T-cell (primary cell): Measurements from ENCODE around the gene ENTHD1. TPM values are rescaled to one million over a fixed set of nuclear protein-coding genes. Genes with fewer than 3 reads are reported as not detected.

ENCODE experiments used
- ATAC-seq, 4 experiments: fragments of 200-7000 bp in 3 of 4; fragments of 150-1000 bp in 1 of 4; cut with Tn5 transposase; replicated peaks in 1 of 4; 1 replicate in 3 of 4; 2 replicates in 1 of 4; pipeline ENCODE4 v1.10.0; 2021; ENCODE audit warnings: moderate library complexity in 3 of 4, mild to moderate bottlenecking in 2 of 4, moderate number of reproducible peaks in 1 of 4
- CTCF ChIA-PET, 2 donors: fragments of 300-600 bp; sonication (Branson Sonifier 250); formaldehyde crosslinking; loops; one replicate each; lab custom pipeline; 2022; ENCODE audit warnings: antibody characterized with exemption in 2 of 2; lab: Charles Lee
- POLR2A ChIA-PET, 2 donors: fragments of 300-600 bp; sonication (Branson Sonifier 250); formaldehyde crosslinking; loops; one replicate each; lab custom pipeline; 2022; ENCODE audit warnings: antibody characterized with exemption in 2 of 2; lab: Charles Lee
- DNase-seq, 35 experiments: peaks; one replicate each; pipeline versions ENCODE4 v3.0.0 to v3.0.0-alpha.2; 2013 to 2023
- H3K27ac ChIP-seq: one replicate; pipeline ENCODE4 v1.5.1; 2013; ENCODE audit warnings: low read length
- H3K27me3 ChIP-seq, 2 experiments: replicated peaks in 1 of 2; 1 replicate in 1 of 2; 2 replicates in 1 of 2; pipeline versions ENCODE4 v1.6.1 to v1.7.0; 2013; ENCODE audit warnings: low read length in 1 of 2, mixed read lengths in 1 of 2; ENCODE audit not compliant: control insufficient read depth in 2 of 2, insufficient read depth in 2 of 2; ENCODE audit errors: extremely low read depth in 1 of 2
- H3K36me3 ChIP-seq, 2 donors: 1 replicate in 1 of 2; 2 replicates in 1 of 2; pipeline versions ENCODE4 v1.6.1 to v1.7.0; 2013; ENCODE audit warnings: low read length in 1 of 2; ENCODE audit not compliant: control insufficient read depth in 2 of 2, insufficient read depth in 1 of 2; ENCODE audit errors: extremely low read depth in 1 of 2
- H3K4me1 ChIP-seq, 2 experiments: 1 replicate in 1 of 2; 2 replicates in 1 of 2; pipeline versions ENCODE4 v1.6.1 to v1.7.0; 2013; ENCODE audit warnings: low read length in 2 of 2, mixed read lengths in 1 of 2; ENCODE audit not compliant: insufficient read depth in 2 of 2, control insufficient read depth in 1 of 2; ENCODE audit errors: extremely low read depth in 1 of 2
- H3K4me3 ChIP-seq, 2 donors: 1 replicate in 1 of 2; 2 replicates in 1 of 2; pipeline versions ENCODE4 v1.5.1 to v1.7.0; 2013; ENCODE audit warnings: mild to moderate bottlenecking in 2 of 2, low read length in 1 of 2, moderate library complexity in 1 of 2; ENCODE audit not compliant: control insufficient read depth in 1 of 2; ENCODE audit errors: extremely low read depth in 1 of 2
- H3K9me3 ChIP-seq: 2 replicates; pipeline ENCODE4 v1.7.0; 2013
- H3K27ac Mint-ChIP-seq, 2 donors: one replicate each; pipeline ENCODE4 v1.8.0; 2020 to 2021; ENCODE audit warnings: mild to moderate bottlenecking in 2 of 2, mixed read lengths in 2 of 2
- H3K27me3 Mint-ChIP-seq, 2 donors: one replicate each; pipeline ENCODE4 v1.8.0; 2021 to 2022; ENCODE audit warnings: mixed read lengths in 2 of 2
- H3K36me3 Mint-ChIP-seq: one replicate; pipeline ENCODE4 v1.8.0; 2021; ENCODE audit warnings: mixed read lengths
- H3K4me1 Mint-ChIP-seq, 3 donors: one replicate each; pipeline ENCODE4 v1.8.0; 2020 to 2022; ENCODE audit warnings: mixed read lengths in 3 of 3, mild to moderate bottlenecking in 1 of 3
- H3K4me3 Mint-ChIP-seq, 3 donors: one replicate each; pipeline ENCODE4 v1.8.0; 2020 to 2022; ENCODE audit warnings: mild to moderate bottlenecking in 3 of 3, mixed read lengths in 3 of 3, moderate library complexity in 3 of 3
- H3K9me3 Mint-ChIP-seq, 3 donors: one replicate each; pipeline ENCODE4 v1.8.0; 2020 to 2022; ENCODE audit warnings: mixed read lengths in 3 of 3
- WGBS: methylation state at CpG from one replicate; pipeline ENCODE4 v1.1.5; 2013; ENCODE audit warnings: missing lambda C conversion rate; ENCODE audit not compliant: insufficient coverage; 5-methylcytosine and 5-hydroxymethylcytosine counted together
- total RNA-seq, 35 experiments: library from RNA in 6 of 35; stranded (reverse) in 6 of 35; fragments of 120-200 nt in 1 of 35; gene quantifications; one replicate each; pipeline versions ENCODE4 v1.2.1 to v1.2.4 and lab custom pipeline; 2013 to 2026

Gene ENTHD1
- total RNA-seq, 5 donors from 2014 or later (not counting 1 experiment from before 2014, with no cell fraction given) = 0.13 to 0.36 (median 0.20) TPM

DNA sequence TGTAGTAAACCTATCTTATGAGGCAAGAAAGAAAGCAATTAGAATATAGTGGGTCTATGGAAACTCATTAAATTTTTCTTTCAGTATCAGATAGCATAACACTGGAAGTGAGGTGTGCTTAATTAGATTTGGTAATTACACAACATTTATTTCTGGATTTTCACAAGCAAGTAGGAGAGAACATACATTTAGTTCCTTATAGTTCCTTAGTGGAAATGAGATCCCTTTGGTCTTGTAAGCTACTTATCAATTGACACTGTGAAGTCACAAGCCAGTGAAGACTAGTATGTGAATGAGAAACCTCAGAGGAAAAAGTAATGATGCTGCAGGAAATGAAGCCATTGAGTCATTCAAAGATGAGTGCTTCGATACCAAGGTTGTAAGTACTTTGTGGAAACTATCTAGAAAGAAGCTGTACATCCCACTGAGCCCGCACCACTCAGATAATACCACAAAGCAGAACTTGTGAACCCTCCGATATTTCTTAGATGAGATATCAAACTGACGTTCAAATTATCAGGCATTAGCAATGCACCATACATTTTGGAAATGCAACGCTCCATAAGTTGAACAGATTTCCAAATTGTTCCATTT lies 53.5 kb downstream of the ENTHD1 start:
- Histone ChIP-seq H3K4me3 (no peak overlapping the region), H3K27ac (no peak overlapping the region), H3K36me3 (no peaks in the 10 kb centered on the region), H3K4me1 (peaks cover 0 to 2% of the 10 kb centered on the region in 2 experiments), H3K9me3 (peaks cover 3% of the 10 kb centered on the region), H3K27me3 (no peaks in the 10 kb centered on the region)
- no CpG with 5 or more reads among the region's 5 CpGs for WGBS
- POLR2A ChIA-PET = no interaction called here
- peak in 4 of 35 experiments; percentile 3 to 24 (median 9) for DNase-seq
- Mint-ChIP-seq H3K9me3 (peaks cover 0 to 2% (median 0%) of the 10 kb centered on the region in 3 donors), H3K36me3 (no peaks in the 10 kb centered on the region), H3K27me3 (no peaks in the 10 kb centered on the region), H3K27ac (no peak overlapping the region), H3K4me1 (peaks cover 15 to 21% (median 16%) of the 10 kb centered on the region in 3 donors), H3K4me3 (no peak overlapping the region)
- ATAC-seq = peak; percentile 64 to 77 (median 70)
- CTCF ChIA-PET = no interaction called here

DNA sequence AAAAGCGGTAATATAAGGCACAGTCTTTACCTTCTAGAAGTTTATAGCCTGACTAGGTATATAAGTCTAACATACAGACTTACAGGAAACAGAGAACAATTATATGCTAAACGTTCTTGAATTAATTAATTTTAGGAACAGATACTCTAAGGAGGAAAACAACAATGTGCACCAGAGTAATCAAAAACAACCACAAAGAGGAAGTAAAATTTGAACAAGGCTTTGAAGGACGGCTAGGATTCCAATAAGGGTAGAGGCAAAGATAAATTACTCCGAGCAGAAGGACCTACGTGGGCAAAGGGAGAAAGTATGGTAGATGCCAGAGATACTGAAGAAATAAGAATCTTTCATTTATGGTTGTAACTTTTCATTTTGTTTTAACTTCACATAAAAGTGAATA lies 54.4 kb downstream of the ENTHD1 start:
- Mint-ChIP-seq H3K4me1 (peaks cover 15 to 16% (median 16%) of the 10 kb centered on the region in 3 donors), H3K27me3 (no peaks in the 10 kb centered on the region), H3K36me3 (no peaks in the 10 kb centered on the region), H3K4me3 (no peak overlapping the region), H3K9me3 (peaks cover 0 to 2% (median 0%) of the 10 kb centered on the region in 3 donors), H3K27ac (peak overlapping the region in 1 of 2 donors; percentile 7)
- WGBS = no CpG with 5 or more reads among the region's 5 CpGs
- peaks cover 0 to 2% of the 10 kb centered on the region in 2 experiments for H3K4me1 ChIP-seq
- ChIA-PET CTCF (no interaction called here), POLR2A (no interaction called here)
- no peak overlapping the region for H3K27ac ChIP-seq
- no peaks in the 10 kb centered on the region for H3K36me3 ChIP-seq
- H3K27me3 ChIP-seq = no peaks in the 10 kb centered on the region
- H3K9me3 ChIP-seq = peaks cover 3% of the 10 kb centered on the region
- H3K4me3 ChIP-seq = no peak overlapping the region
- DNase-seq = no peak
- no peak for ATAC-seq

DNA sequence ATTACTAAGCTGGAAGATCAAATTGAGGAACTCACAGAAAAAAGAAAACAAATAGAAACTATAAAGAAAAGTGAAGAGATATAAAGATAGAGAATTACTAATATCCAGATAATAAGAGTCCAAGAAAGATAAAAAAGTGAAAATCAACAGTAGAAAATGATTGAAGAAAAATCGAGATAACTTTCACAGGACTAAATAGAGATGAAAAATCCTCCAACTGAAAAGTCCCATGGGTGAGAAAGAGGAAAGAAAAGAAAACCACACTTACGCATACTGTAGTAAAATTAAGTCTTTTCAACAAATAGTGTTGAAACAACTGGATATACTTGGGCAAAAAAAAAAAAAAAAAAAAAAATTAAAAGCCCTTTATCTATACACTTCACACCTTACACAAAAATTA lies 60.0 kb downstream of the ENTHD1 start:
- Mint-ChIP-seq H3K4me3 (no peak overlapping the region), H3K27me3 (peaks cover 0 to 7% of the 10 kb centered on the region in 2 donors), H3K27ac (no peak overlapping the region), H3K36me3 (peaks cover 3% of the 10 kb centered on the region), H3K4me1 (peaks cover 11 to 18% (median 14%) of the 10 kb centered on the region in 3 donors), H3K9me3 (peaks cover 0 to 2% (median 0%) of the 10 kb centered on the region in 3 donors)
- DNase-seq = no peak
- peaks cover 2 to 4% of the 10 kb centered on the region in 2 experiments for H3K4me1 ChIP-seq
- no CpG with 5 or more reads among the region's 2 CpGs for WGBS
- no peak overlapping the region for H3K27ac ChIP-seq
- no peaks in the 10 kb centered on the region for H3K9me3 ChIP-seq
- ChIA-PET CTCF (no interaction called here), POLR2A (interaction anchor here in 1 of 2 donors (0.6 kb wide), 1 partner anchor 96 kb away, joined by 3 read pairs; no protein-coding TSS in a partner anchor)
- ATAC-seq = no peak
- H3K27me3 ChIP-seq = peaks cover 0 to 3% of the 10 kb centered on the region in 2 experiments
- no peak overlapping the region for H3K4me3 ChIP-seq
- no peaks in the 10 kb centered on the region for H3K36me3 ChIP-seq

DNA sequence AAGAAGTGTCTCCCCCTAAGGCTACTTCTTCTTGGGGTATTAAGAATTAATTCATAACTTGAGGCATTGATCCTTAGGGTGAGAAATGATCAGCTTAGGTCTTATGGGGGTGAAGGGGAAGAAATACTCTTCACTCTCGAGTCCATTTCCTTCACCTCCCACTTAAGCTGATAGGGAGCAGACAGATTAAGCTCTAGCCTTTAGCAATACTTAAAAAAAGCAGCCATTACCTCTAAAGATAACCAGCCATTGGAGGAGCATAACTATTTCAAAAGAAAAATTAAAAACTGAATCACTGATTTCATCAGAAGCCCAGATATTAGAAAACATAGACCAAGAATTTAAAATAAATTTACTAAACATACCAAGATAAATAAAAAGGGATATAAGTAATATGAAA lies 60.5 kb downstream of the ENTHD1 start:
- CTCF ChIA-PET = no interaction called here
- H3K4me3 ChIP-seq = no peak overlapping the region
- peaks cover 3% of the 10 kb centered on the region for H3K36me3 Mint-ChIP-seq
- H3K27me3 Mint-ChIP-seq = peaks cover 0 to 7% of the 10 kb centered on the region in 2 donors
- H3K9me3 Mint-ChIP-seq = peaks cover 0 to 2% (median 0%) of the 10 kb centered on the region in 3 donors
- H3K4me1 Mint-ChIP-seq = peaks cover 11 to 22% (median 14%) of the 10 kb centered on the region in 3 donors
- no CpG with 5 or more reads among the region's 1 CpG for WGBS
- H3K27ac Mint-ChIP-seq = no peak overlapping the region
- peaks cover 0 to 3% of the 10 kb centered on the region in 2 experiments for H3K27me3 ChIP-seq
- H3K4me1 ChIP-seq = peaks cover 2 to 4% of the 10 kb centered on the region in 2 experiments
- ATAC-seq (no peak), DNase-seq (no peak)
- H3K27ac ChIP-seq = no peak overlapping the region
- H3K36me3 ChIP-seq = no peaks in the 10 kb centered on the region
- H3K9me3 ChIP-seq = no peaks in the 10 kb centered on the region
- H3K4me3 Mint-ChIP-seq = peak overlapping the region in 1 of 3 donors; percentile 64
- POLR2A ChIA-PET = interaction anchor here in 1 of 2 donors (0.6 kb wide), 1 partner anchor 76 kb away, joined by 3 read pairs; no protein-coding TSS in a partner anchor

DNA sequence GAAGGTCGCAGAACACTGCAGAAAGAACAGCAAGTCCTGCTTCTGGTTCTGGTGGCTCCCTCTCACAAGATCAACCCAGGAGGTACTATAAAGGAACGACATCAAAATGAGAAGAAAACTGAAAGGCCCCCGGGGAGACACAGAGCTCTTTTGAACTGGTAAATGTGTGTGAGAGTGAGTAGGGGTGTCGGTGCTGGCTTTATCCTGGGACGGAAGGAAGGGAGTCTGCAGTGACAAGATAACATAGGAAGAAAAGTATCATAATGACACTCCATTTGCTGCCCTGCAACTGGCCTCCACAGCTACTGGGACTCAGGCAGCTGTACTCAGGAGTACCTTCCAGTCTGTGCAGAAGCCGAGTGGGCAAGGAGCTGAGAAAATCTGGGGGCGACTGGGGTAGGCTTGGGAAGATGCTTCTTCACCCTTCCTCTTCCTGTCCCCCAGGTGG lies 60.9 kb downstream of the ENTHD1 start:
- Mint-ChIP-seq H3K27ac (no peak overlapping the region), H3K4me3 (peak overlapping the region in 1 of 3 donors; percentile 64), H3K36me3 (peaks cover 3% of the 10 kb centered on the region), H3K9me3 (peaks cover 0 to 2% (median 0%) of the 10 kb centered on the region in 3 donors), H3K27me3 (peaks cover 0 to 7% of the 10 kb centered on the region in 2 donors), H3K4me1 (peaks cover 11 to 24% (median 14%) of the 10 kb centered on the region in 3 donors)
- peaks cover 2 to 4% of the 10 kb centered on the region in 2 experiments for H3K4me1 ChIP-seq
- no peaks in the 10 kb centered on the region for H3K36me3 ChIP-seq
- H3K4me3 ChIP-seq = no peak overlapping the region
- H3K27me3 ChIP-seq = peaks cover 0 to 3% of the 10 kb centered on the region in 2 experiments
- ChIA-PET CTCF (interaction anchor here in 1 of 2 donors (0.6 to 0.7 kb wide), 2 partner anchors 60 to 365 kb away, joined by 3 read pairs; no protein-coding TSS in a partner anchor), POLR2A (interaction anchor here in 1 of 2 donors (0.6 kb wide), 1 partner anchor 76 kb away, joined by 3 read pairs; no protein-coding TSS in a partner anchor)
- WGBS = no CpG with 5 or more reads among the region's 7 CpGs
- peak in 3 of 4 experiments; percentile 24 to 38 (median 29) for ATAC-seq
- H3K9me3 ChIP-seq = no peaks in the 10 kb centered on the region
- DNase-seq = peak in 3 of 35 experiments; percentile 0 to 9 (median 3)
- H3K27ac ChIP-seq = no peak overlapping the region

DNA sequence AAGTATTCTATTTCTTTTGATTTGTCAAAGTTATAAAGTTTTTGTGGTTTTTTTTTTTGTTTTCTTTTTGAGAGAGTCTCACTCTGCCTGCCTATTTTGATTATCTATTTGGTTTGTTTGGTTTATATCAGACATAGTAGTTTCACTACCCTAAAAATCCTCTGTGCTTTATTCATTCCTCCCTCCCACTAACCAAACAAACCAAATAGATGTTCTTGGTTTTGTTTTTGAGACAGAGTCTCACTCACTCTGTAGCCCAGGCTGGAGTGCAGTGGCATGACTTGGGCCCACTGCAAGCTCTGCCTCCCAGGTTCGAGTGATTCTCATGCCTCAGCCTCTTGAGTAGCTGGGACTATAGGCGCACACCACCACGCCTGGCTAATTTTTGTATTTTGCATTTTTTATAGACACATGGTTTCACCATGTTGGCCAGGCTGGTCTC lies 67.9 kb downstream of the ENTHD1 start:
- POLR2A ChIA-PET = no interaction called here
- H3K27me3 ChIP-seq = peaks cover 0 to 3% of the 10 kb centered on the region in 2 experiments
- no peak overlapping the region for H3K27ac Mint-ChIP-seq
- no peaks in the 10 kb centered on the region for H3K4me1 ChIP-seq
- DNase-seq (no peak), ATAC-seq (no peak)
- no peak overlapping the region for H3K4me3 Mint-ChIP-seq
- H3K4me1 Mint-ChIP-seq = peaks cover 0 to 15% (median 3%) of the 10 kb centered on the region in 3 donors
- peaks cover 3% of the 10 kb centered on the region for H3K36me3 Mint-ChIP-seq
- H3K9me3 ChIP-seq = no peaks in the 10 kb centered on the region
- no peaks in the 10 kb centered on the region for H3K9me3 Mint-ChIP-seq
- 100% methylated on average over 3 of the region's 3 CpGs for WGBS
- H3K27me3 Mint-ChIP-seq = peaks cover 0 to 2% of the 10 kb centered on the region in 2 donors
- H3K27ac ChIP-seq = no peak overlapping the region
- no peaks in the 10 kb centered on the region for H3K36me3 ChIP-seq
- no peak overlapping the region for H3K4me3 ChIP-seq
- CTCF ChIA-PET = no interaction called here
